Measurements from ENCODE around the gene ELMOD1.

GRCh38 chr11:107577346-107577711 is 13.6 kb upstream of the ELMOD1 start:
- no peak for TF ChIP-seq CTCF (IDR thresholded peaks at IDR 0.05 in 4 of 5, conservative IDR thresholded peaks at IDR 0.05 in 1 of 5)
- no peak for TF ChIP-seq POLR2A (IDR thresholded peaks at IDR 0.05)

Measured in gastrocnemius medialis (tissue), 4 donors.